GM21447 (cell line): ENCODE measurements around the gene PTRH2.

ENCODE experiments used
- ATAC-seq: cut with Tn5 transposase; IDR thresholded peaks from one replicate; pipeline ENCODE4 v1.9.1; 2021; ENCODE audit not compliant: unreplicated experiment

The PTRH2 gene

DNA sequence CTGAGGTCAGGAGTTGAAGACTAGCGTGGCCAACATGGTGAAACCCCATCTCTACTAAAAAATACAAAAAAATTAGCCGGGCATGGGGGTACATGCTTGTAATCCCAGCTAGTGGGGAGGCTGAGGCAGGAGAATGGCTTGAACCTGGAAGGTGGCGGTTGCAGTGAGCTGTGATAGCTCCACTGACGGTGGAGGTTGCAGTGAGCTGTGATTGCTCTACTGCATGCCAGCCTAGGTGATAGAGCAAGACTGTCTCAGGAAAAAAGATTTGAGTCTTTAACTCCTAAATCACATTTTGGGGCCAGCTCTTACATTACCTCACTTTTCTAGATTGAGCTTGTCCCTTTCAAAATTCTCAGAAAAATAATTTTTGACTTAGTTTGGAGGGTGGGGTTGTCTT lies 15.4 kb upstream of the PTRH2 start:
- no peak for ATAC-seq

DNA sequence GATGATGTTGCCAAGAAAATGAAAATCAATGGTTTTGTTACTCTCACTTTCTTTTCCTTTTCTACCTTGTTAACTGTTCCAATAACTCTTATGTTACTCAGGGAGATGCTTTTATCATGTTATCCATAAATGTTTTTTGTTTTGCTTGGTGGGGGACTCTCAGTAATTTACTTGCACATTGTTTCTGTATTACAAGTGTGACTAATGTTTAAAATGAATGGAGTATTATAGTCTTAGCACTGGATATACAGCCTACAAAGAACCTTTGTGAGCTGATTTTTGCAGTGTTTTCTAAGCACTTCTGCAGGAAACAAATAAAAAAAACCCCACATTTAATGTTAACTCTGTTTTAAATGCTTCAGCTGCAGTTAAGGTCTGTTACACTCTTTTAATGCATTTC lies 12.3 kb upstream of the PTRH2 start:
- no peak for ATAC-seq

DNA sequence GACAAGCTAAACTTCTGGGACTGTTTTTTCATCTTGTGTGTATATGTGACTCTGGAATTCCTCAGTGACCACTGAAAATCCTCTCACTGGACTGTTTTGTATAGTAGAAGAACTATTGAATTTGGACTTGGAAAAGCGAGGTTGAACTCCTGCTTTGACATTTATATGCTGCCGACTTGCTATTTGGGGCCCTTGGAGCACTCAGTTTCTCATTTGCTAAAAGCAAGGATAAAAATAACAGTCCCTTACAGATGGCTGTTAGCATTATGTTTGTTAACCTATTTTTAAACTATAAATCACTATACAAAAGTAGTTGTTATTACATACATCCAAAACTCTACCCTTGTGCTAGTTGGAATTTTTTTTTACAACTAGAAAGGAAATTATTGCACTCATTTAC lies 9.2 kb upstream of the PTRH2 start:
- ATAC-seq: no peak

DNA sequence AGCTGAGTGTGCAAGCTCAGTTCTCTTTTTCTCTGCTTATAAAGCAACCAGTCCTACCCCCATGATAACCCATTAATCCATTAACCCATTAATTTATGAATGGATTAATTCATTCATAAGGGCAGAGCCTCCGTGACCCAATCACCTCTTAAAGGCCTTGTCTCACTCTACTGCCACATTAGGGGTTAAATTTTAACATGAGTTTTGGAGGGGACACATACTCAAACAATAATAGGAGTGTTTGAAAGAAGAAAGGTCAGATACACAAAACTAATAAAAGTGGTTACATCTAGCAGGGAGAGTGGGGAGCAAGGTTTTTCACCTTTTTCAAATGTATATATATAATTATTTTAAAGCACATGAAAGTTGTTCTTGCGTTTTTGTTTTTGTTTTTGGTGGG lies 7.0 kb upstream of the PTRH2 start:
- no peak for ATAC-seq

DNA sequence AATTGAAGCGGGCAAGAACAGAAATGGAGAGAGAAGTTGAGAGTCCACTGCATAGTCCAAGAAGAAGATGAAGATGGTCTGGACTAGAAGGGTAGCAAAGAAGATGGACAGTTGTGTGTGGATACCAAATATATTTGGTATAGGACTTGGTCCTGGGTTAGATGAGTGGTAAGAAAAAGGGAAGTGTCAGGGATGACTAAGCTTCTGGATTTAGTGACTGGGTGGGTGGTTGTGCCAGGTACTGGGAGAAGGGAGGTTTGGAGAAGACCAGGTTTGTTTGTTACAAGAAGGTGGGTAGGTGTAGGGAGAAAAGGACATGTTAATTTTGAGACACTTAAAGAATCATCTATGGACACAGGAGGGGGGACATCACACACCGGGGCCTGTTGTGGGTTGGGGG lies 5.6 kb upstream of the PTRH2 start:
- no peak for ATAC-seq

DNA sequence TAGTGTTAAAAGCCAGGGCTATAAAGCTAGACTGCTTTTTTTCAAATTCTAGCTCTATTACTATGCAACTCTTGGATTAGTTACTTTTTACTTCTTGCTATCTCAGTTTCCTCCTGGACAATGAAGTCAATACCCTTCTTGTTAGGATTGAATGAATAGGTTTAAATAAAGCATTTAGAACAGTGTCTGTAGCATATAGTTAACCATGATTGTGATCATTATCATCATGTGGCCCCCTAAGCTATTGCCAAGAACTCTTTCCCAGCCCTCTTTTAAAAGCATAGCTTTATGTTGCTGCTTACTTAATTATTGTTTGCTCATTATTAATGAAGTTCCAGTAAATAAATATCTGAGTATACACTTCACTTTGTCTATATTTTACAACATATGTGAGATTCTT lies 4.7 kb upstream of the PTRH2 start:
- ATAC-seq: no peak

DNA sequence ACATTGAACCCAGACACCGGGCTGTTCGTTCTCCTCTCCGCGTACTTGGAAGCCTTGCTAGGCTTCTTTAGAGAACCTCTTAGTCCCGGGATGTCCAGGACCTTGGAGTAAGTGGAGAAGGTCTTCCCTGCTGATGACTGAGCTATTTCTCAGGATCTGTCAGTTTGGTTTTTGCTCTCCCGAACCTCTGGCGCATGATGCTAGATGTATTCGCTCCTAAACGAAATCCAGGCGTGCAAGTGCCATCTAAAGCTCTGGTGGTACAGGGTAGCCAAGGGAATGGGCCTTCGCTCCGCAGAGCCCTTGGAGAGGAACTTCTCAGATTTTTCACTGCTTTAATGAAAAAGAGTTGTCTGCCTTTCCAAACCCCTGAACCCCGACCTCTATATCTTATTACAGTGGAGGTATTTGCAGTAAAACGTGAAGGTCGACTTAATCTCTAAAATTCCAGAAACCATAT lies 771 bp upstream of the PTRH2 start:
- no peak for ATAC-seq

DNA sequence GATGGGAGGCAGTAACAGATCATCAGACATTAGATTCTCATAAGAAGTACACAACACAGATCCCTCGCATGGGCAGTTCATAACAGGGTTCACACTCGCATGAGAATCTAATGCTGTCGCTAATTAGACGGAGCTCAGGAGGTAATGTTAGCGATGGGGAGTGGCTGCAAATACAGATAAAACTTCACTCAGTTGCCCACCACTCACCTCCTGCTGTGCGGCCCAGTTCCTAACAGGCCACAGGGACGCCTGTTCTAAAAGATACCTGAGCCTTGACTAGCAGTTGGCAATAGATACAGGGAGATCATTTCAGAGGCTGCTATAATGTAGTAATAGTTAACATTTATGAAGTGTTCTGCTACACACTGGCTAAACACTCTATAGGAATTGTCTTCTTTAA lies 4.9 kb downstream of the PTRH2 start:
- no peak for ATAC-seq

DNA sequence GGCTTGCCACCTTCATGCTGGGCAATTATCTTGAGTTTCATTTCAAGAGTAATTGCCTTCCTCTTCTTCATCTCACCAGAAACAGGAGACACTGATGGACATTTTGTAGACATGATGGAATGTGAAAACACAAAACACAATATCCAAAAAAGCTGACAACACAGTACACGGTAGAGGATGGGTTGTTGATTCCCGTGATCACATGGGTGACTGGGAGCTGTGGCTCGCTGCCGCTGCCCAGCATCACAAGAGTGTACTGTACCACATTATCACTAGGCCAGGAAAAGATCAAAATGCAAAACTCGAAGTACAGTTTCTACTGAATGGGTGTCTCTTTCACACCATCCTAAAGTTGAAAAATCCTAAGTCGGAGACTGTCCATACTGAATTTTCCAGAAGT lies 7.4 kb downstream of the PTRH2 start:
- no peak for ATAC-seq

DNA sequence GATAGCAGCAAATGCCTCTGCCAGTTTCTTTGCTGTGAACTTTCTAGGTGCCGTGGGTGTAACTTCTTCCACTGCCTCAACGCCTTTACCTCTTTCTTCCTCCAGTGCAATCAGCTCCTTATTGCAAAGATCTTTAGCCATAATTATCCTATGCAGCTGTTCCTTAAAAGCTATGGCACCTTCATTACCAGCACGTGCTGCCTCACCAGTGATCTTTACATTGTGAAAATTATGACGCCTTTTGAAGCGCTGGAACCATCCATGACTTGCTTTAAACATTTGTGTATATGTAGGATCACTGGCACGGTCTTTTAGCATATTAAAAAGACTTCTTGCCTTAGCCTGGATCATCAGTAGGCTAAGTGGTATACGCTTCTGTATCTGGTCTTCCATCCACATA lies 8.0 kb downstream of the PTRH2 start:
- ATAC-seq: no peak

DNA sequence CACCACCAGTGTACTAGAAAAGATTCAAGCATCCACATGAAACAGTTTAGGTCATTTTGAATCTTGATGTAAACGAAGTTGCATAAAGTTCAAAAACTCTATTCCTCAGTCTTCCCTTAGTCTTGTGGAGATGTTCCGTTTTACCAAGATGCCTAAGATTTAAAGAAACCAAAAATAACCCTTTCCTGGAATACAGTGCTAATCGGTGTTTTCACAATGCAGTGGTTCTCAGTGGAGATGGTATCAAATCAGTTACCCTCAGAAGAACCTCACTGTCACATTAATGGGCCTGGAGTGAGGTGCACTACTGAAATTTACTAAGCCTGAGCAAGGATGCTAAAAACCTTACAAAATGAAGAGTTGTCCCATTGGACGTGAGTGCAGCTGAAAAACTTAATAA lies 9.1 kb downstream of the PTRH2 start:
- ATAC-seq: no peak

DNA sequence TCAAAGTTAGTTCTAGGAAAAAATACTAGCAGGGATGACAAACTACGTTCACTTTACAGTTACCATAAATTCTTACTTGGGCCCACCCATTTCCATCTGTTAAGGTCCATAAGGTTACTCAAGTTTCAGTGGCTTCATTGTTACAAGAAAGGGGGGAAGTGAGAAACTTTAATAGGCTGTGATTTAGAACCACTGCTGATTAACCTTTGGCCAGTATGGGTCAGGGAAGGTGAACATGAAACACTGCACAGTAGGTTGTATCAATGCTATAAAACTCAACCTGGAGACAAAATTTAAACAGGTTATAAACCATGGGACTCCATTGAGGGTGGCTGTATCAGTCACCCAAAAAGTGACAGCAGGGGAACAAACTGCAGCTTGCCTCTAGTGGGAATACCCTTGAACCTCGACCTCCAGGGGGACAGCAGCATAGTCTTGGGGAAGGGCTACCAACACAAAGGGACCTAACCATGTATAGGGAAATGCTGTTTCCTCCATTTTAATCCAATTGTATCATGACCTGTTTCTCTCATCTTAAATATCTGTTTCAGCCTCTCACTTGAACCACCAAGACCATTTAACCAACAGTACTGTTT lies 10.4 kb downstream of the PTRH2 start:
- no peak for ATAC-seq

DNA sequence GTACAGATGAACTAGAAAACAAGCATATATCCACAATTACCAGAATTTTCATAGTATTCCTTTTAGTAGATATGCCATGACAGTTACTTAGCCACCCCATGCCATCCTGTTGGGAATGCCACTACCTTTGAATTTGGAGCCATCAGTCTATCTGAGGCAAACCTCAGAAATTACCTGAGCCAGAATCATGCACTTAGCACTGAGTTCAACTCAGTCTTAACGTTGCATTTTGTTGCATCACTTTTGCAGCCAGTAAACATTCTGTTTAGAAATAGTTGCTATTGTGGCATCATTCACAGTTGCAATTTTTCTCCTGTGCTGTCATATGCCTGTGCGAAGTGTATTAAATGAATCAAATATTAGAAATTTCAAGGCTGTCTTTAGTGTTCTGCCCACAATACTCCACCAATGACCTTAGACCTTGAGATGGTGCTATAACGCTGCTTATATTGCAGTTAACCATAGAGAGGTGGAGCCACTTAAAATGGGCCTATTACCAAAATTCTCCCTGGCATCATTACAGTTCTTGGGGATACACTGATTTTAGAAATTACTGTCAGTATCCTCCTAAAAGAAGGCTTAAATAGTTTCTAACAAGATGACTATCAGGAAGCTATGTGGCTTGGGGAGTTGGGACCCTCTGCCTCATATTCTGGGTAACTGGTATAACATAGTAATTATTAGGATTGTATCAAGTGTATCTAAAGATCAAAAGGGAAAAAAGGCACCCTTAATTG lies 11.1 kb downstream of the PTRH2 start:
- ATAC-seq: no peak

DNA sequence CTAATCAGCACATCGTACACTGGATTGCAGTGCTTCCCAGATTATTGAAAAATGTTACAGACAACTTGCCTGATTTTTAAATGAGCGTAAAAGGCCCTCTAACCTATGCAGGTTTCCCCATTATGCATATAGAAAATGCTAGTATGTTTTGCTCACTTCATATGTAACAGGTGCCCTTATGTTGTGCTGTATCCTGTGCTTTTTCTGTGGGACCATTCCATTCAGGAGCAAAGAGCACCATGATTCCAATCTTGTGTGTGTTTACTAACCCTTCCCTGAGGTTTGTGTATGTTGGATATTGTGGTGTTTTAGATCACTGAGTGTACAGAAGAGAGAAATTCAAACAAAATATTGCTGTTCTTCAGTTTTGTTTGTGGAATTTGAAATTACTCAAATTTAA lies 12.9 kb downstream of the PTRH2 start:
- no peak for ATAC-seq

DNA sequence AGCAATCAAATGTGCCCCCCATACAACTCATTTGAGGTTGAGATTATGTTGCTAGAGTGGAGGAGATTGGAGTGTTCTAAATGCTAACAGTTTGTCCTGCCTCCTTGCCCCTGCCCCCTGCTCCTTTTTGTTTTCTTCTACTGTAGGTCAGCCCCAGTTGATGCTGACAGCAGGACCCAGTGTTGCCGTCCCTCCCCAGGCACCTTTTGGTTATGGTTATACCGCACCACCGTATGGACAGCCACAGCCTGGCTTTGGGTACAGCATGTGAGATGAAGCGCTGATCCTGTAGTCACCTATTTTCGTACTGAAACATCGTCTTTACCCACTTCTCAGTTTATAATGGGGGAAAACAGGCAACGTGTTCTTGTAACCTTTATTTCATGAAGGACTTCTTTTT lies 13.6 kb downstream of the PTRH2 start:
- ATAC-seq: no peak

DNA sequence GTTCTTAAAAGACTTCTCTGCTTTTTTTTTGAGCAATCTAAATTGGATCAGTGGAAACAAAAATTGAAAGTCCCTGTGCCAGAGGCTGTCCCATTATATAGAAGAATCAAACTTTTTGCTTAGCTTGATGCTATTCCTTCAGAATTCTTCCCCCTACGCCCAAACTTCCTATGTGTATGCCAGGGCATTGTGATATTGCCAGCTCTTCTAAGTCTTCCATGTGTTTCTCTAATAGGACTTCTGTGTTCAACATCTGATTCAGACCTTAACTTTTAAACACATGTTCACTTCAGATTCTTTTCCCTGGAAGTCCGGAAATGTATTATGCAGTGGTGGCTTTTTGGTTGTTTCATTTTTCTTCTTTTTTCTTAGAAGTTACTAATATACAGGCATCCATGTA lies 18.7 kb downstream of the PTRH2 start:
- ATAC-seq: no peak

DNA sequence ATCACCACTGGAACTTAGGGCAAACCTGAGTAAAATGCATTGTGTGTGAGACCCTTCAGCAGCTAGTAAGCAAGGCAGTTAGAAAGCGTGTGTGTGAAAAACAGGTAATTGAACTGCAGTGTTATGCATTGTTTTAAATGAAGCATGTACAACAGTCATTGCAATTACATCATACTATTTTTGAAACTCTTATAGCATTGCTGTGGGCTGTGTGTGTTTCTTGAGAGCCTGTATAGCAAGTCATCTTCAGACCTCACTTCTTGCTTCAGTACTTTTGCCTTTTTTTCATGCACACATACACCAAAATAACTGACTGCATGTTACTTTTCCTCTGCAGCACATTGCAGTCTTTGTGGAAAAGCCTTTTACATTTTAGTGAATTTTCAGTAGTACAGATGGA lies 19.2 kb downstream of the PTRH2 start:
- ATAC-seq: no peak

DNA sequence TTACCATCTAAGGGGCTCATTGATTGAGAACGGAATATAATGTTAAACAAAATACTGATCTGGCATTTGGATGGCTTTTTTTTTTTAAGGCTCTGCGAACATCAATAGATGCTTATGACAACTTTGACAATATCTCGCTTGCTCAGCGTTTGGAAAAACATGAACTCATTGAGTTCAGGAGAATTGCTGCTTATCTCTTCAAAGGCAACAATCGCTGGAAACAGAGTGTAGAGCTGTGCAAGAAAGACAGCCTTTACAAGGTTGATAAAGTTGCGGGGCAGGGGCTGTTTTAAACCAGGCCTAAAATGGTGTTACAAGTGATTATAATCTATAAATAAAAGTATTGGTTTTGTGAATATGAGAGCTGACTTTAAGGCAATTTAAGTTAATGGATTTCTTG lies 22.3 kb downstream of the PTRH2 start:
- ATAC-seq: no peak

DNA sequence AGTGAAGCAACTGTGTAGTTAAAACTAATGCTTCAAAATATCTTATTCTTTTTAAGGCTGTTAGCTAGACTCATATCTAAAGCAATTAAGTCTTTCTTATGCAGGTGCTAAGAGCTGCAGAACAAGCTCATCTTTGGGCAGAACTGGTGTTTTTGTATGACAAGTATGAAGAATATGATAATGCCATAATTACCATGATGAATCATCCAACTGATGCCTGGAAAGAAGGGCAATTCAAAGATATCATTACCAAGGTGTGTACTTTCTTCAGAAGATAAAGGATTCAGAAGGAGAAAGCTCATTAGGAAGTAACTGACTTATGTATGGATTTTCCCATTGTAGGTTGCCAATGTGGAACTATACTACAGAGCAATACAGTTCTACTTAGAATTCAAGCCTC lies 23.9 kb downstream of the PTRH2 start:
- ATAC-seq: no peak

DNA sequence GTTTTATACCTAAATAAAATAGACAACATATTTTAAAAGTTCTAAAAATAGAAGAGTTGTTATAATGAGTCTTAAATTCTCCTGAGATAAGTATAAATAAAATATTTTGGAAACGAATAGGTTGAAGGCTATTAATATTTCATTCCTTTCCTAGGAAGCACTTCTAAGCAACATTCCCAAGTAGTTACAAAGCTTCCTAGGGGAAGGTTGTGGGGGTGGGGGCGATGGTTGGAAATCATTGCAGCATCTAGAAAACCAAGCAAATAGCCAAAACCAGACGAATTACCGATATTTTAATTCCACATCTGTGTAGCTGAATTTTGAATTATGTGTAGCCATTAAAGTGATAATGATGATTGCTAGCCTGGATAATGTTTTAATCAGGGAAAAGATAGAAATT lies 26.9 kb downstream of the PTRH2 start:
- ATAC-seq: no peak

DNA sequence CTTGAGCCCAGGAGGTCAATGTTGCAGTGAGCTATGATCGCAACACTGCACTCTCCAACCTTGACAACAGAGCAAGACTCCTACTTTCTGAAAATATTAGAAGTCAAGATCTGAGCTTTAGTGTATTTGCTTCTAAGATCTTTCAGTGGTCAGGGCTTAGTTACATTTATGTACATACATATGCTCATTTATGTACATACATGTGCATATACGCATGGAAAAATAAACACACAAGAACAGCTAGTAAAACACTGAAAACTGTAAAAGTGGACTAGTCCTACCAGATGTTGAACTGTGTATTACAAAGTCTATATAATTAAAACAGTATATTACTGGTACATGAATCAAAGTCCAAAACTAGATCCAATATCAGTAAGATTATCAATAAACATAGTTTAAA lies 28.3 kb downstream of the PTRH2 start:
- no peak for ATAC-seq

DNA sequence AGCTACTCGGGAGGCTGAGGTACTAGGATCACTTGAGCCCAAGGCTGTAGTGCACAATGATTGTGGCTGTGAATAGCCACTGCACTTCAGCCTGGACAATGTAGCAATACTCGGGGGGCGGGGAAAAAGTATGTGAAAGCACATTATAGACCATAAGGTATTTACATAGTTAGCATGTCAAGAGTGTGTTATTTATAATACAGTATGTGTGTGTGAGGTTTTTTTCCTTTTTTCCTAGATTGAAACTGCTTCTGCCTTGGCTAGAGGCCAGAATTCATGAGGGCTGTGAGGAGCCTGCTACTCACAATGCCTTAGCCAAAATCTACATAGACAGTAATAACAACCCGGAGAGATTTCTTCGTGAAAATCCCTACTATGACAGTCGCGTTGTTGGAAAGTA lies 30.5 kb downstream of the PTRH2 start:
- ATAC-seq: no peak

DNA sequence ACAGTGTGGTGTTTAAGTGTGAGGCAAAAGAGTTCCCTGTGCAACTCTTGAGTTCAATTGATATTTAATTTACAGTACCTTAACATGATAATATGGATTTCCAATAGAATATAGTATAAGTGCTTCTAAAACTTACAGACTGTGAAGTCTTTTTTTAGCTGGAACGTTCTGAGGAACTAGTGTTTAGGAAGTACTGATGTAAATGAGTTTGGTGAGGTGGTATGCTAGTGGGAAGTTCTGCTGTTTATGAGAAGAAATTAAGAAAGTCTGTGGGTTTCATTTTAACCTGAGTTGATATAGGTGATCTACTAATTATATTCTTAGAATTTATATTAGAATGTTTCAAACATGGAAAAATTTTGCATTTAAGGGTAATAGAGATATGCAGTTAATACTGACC lies 32.0 kb downstream of the PTRH2 start:
- ATAC-seq: no peak
